GM12878 (cell line): ENCODE results near the gene MYH6. TPM values are rescaled to one million over a fixed set of nuclear protein-coding genes. Genes with fewer than 3 reads are reported as not detected.

Experiments
- ATAC-seq: fragments of 200-7000 bp; cut with Tn5 transposase; 3 replicates; pipeline ENCODE4 v1.9.1; 2020; ENCODE audit warnings: mild to moderate bottlenecking, moderate library complexity
- BruUV-seq: library from RNA; stranded (reverse); fragments of 400-500 nt; replicated peaks from 2 replicates; lab custom pipeline; 2021; lab: Mats Ljungman, UMichigan
- CTCF ChIA-PET: fragments of 300-600 bp; sonication (Branson Sonifier 250); formaldehyde crosslinking; extraction: SDS; loops from one replicate; lab custom pipeline; 2021; ENCODE audit warnings: inconsistent platforms; lab: Yijun Ruan, JAX
- POLR2A ChIA-PET: fragments of 350-600 bp; formaldehyde crosslinking; extraction: SDS; loops from one replicate; lab custom pipeline; 2021; ENCODE audit warnings: inconsistent platforms; lab: Charles Lee
- RAD21 ChIA-PET: fragments of 300-600 bp; sonication (Branson Sonifier 250); formaldehyde crosslinking; loops from one replicate; lab custom pipeline; 2023; ENCODE audit warnings: antibody characterized with exemption; ENCODE audit not compliant: unreplicated experiment; lab: Charles Lee
- SMC1A ChIA-PET: fragments of 300-600 bp; sonication (Branson Sonifier 250); formaldehyde crosslinking; loops from one replicate; lab custom pipeline; 2023; ENCODE audit not compliant: unreplicated experiment, uncharacterized antibody; lab: Charles Lee
- DNase-seq: peaks from one replicate; pipeline ENCODE4 v3.0.0-alpha.2; 2011; ENCODE audit warnings: low read depth, low spot score
- FAIRE-seq: peaks from 3 replicates; lab custom pipeline; 2011; peaks lifted over from hg19 to GRCh38; lab: Jason Lieb, UNC
- H2AFZ ChIP-seq: 2 replicates; pipeline ENCODE4 v1.6.0; 2011; ENCODE audit warnings: low read depth, low read length, control low read depth; ENCODE audit not compliant: control insufficient read depth
- H3K27ac ChIP-seq: 2 replicates; pipeline ENCODE4 v1.5.1; 2011; ENCODE audit warnings: control low read depth; ENCODE audit not compliant: control insufficient read depth, insufficient read depth
- H3K27me3 ChIP-seq, 2 experiments: replicated peaks in 1 of 2; 2 replicates each; pipeline versions ENCODE4 v1.6.0 to v1.6.1; 2011; ENCODE audit warnings: low read length in 1 of 2; ENCODE audit not compliant: control insufficient read depth in 2 of 2, insufficient read depth in 2 of 2
- H3K36me3 ChIP-seq, 2 experiments: 2 replicates each; pipeline ENCODE4 v1.5.1; 2011; ENCODE audit warnings: low read length in 1 of 2; ENCODE audit not compliant: control insufficient read depth in 2 of 2, insufficient read depth in 2 of 2
- H3K4me1 ChIP-seq: 2 replicates; pipeline ENCODE4 v1.6.1; 2011; ENCODE audit warnings: mild to moderate bottlenecking, low read length, moderate library complexity, mixed read lengths; ENCODE audit not compliant: control insufficient read depth, insufficient read depth
- H3K4me2 ChIP-seq: 2 replicates; pipeline ENCODE4 v1.6.0; 2011; ENCODE audit warnings: control low read depth; ENCODE audit not compliant: control insufficient read depth, insufficient read depth
- H3K4me3 ChIP-seq: fragments of 200-600 bp; sonication (generic); 2 replicates; pipeline ENCODE4 v1.5.1; 2016
- H3K79me2 ChIP-seq: 2 replicates; pipeline ENCODE4 v1.6.0; 2011; ENCODE audit warnings: low read length; ENCODE audit not compliant: control insufficient read depth, insufficient read depth
- H3K9ac ChIP-seq: 2 replicates; pipeline ENCODE4 v1.8.0; 2011; ENCODE audit warnings: low read length, control low read depth, mixed read lengths; ENCODE audit not compliant: control insufficient read depth, insufficient read depth
- H3K9me3 ChIP-seq: replicated peaks from 3 replicates; pipeline ENCODE4 v1.5.1; 2011; ENCODE audit warnings: mild to moderate bottlenecking, low read length; ENCODE audit not compliant: control insufficient read depth, insufficient read depth
- H4K20me1 ChIP-seq: 2 replicates; pipeline ENCODE4 v1.6.0; 2011; ENCODE audit not compliant: control insufficient read depth, insufficient read depth
- BACH1 ChIP-seq: fragments of 450-650 bp; IDR thresholded peaks from 2 replicates; pipeline ENCODE4 v1.6.1; 2017; ENCODE audit warnings: mild to moderate bottlenecking, borderline replicate concordance
- BCL3 ChIP-seq: IDR thresholded peaks from 2 replicates; pipeline ENCODE4 v1.6.1; 2011; ENCODE audit warnings: borderline replicate concordance, low read depth, mild to moderate bottlenecking, moderate library complexity, low read length; ENCODE audit not compliant: insufficient read depth, poor library complexity, severe bottlenecking
- CREB1 ChIP-seq: IDR thresholded peaks from 2 replicates; pipeline ENCODE4 v1.6.1; 2012; ENCODE audit warnings: low read depth, mild to moderate bottlenecking, inconsistent platforms
- EP300 ChIP-seq, 2 experiments: fragments of 150-350 bp in 1 of 2; IDR thresholded peaks; 2 replicates each; pipeline ENCODE4 v1.6.1; 2011 to 2012; ENCODE audit warnings: low read depth in 2 of 2, low read length in 2 of 2, borderline replicate concordance in 1 of 2, improper control_type of control experiment in 1 of 2, inconsistent platforms in 1 of 2; ENCODE audit not compliant: control insufficient read depth in 1 of 2
- FOXM1 ChIP-seq: IDR thresholded peaks from 2 replicates; pipeline ENCODE4 v1.6.1; 2012; ENCODE audit warnings: low read depth, mild to moderate bottlenecking, inconsistent platforms, low read length, moderate library complexity
- GABPA ChIP-seq: IDR thresholded peaks from 2 replicates; pipeline ENCODE4 v1.6.1; 2014; ENCODE audit warnings: antibody characterized with exemption, low read depth, mild to moderate bottlenecking, inconsistent platforms
- GATAD2B ChIP-seq: fragments of 450-650 bp; conservative IDR thresholded peaks from 2 replicates; pipeline ENCODE4 v1.6.1; 2017; ENCODE audit warnings: low read depth, mild to moderate bottlenecking, moderate library complexity
- IKZF1 ChIP-seq: fragments of 450-650 bp; conservative IDR thresholded peaks from 2 replicates; pipeline ENCODE4 v1.6.1; 2017; ENCODE audit warnings: antibody characterized with exemption, mild to moderate bottlenecking
- IKZF2 ChIP-seq, 2 experiments: fragments of 450-650 bp; IDR thresholded peaks; 2 replicates each; pipeline ENCODE4 v1.6.1; 2017; ENCODE audit warnings: mild to moderate bottlenecking in 2 of 2, moderate library complexity in 2 of 2
- IRF4 ChIP-seq: IDR thresholded peaks from 2 replicates; pipeline ENCODE4 v1.6.1; 2011; ENCODE audit warnings: low read depth, low read length
- NFIC ChIP-seq: IDR thresholded peaks from 2 replicates; pipeline ENCODE4 v1.6.1; 2012; ENCODE audit warnings: low read depth, mild to moderate bottlenecking, inconsistent platforms, low read length, moderate library complexity
- PAX8 ChIP-seq: fragments of 450-650 bp; IDR thresholded peaks from 2 replicates; pipeline ENCODE4 v1.6.1; 2017; ENCODE audit warnings: mild to moderate bottlenecking, moderate library complexity
- RAD21 ChIP-seq: IDR thresholded peaks from 2 replicates; pipeline ENCODE4 v1.6.1; 2011; ENCODE audit warnings: mild to moderate bottlenecking, low read depth, low read length, moderate library complexity; ENCODE audit not compliant: insufficient read depth
- RELA ChIP-seq: fragments of 450-650 bp; IDR thresholded peaks from 2 replicates; pipeline ENCODE4 v1.8.0; 2014; ENCODE audit warnings: borderline replicate concordance; ENCODE audit not compliant: partially characterized antibody
- SPI1 ChIP-seq: IDR thresholded peaks from 2 replicates; pipeline ENCODE4 v1.6.1; 2011; ENCODE audit warnings: low read depth, mild to moderate bottlenecking, low read length, moderate library complexity, borderline replicate concordance; ENCODE audit not compliant: insufficient read depth
- SRF ChIP-seq, 2 experiments: IDR thresholded peaks; 2 replicates each; pipeline ENCODE4 v1.6.1; 2011; ENCODE audit warnings: low read depth in 2 of 2, low read length in 2 of 2, mild to moderate bottlenecking in 1 of 2, moderate library complexity in 1 of 2
- TARDBP ChIP-seq: IDR thresholded peaks from 2 replicates; pipeline ENCODE4 v1.6.1; 2016; ENCODE audit warnings: borderline replicate concordance
- ZNF687 ChIP-seq: fragments of 450-650 bp; IDR thresholded peaks from 2 replicates; pipeline ENCODE4 v1.6.1; 2017; ENCODE audit warnings: mild to moderate bottlenecking, moderate library complexity
- WGBS: methylation state at CpG from one replicate; pipeline ENCODE4 v1.1.6; 2016; ENCODE audit warnings: low lambda C conversion rate; ENCODE audit not compliant: insufficient replicate concordance, insufficient coverage; ENCODE audit errors: missing lambda C conversion rate; 5-methylcytosine and 5-hydroxymethylcytosine counted together
- in situ Hi-C: fragments of 300-500 bp; cut with MboI; formaldehyde crosslinking; loops from 9 replicates; pipeline ENCODE4 v1.14.3; 2018; ENCODE audit warnings: mixed read lengths
- intact Hi-C: fragments of 100-400 bp; cut with micrococcal nuclease; formaldehyde crosslinking; loops from one replicate; pipeline ENCODE4 v1.14.2; 2022; ENCODE audit not compliant: unreplicated experiment
- polyA plus RNA-seq, 11 experiments: library from polyadenylated mRNA; depleted of rRNA in 4 of 11; unstranded in 6 of 11; stranded (reverse) in 5 of 11; fragments of >200 nt; fragmentation: Nextera tagmentation in 4 of 11; fragmentation: Illumina TruSeq in 1 of 11; extraction: Ambion mirVana in 4 of 11; extraction: Trizol in 1 of 11; gene quantifications; 1 replicate in 1 of 11; 2 replicates in 10 of 11; pipeline versions ENCODE4 v1.2.1 to v1.2.3, GENCODE V29; 2011 to 2016; ENCODE audit warnings: inconsistent platforms in 2 of 11, missing spikeins in 2 of 11, low read depth in 1 of 11
- total RNA-seq, 4 experiments: library from RNA; depleted of rRNA in 3 of 4; stranded (reverse); fragments of >200 nt in 3 of 4; fragmentation: Illumina TruSeq in 1 of 4; extraction: Trizol in 1 of 4; gene quantifications; 2 replicates each; pipeline versions ENCODE4 v1.2.1 to v1.2.3, GENCODE V29; 2013 to 2021

MYH6 gene
- total and polyA plus RNA-seq, 10 of the 15 experiments (the other 5 are each of a cell fraction or from before 2014, with no cell fraction given): 0.01 to 0.84 (median 0.05) TPM; not detected in 7

- Histone ChIP-seq H3K4me1 (no peaks in the 10 kb centered on the region), H3K27me3 (no peaks in the 10 kb centered on the region; a peak in 1 of 4 replicates), H3K36me3 (no peaks in the 10 kb centered on the region), H3K4me3 (no peak overlapping the region), H2AFZ (no peak overlapping the region), H4K20me1 (no peaks in the 10 kb centered on the region), H3K79me2 (no peaks in the 10 kb centered on the region), H3K9me3 (no peaks in the 10 kb centered on the region), H3K27ac (no peak overlapping the region), H3K4me2 (no peak overlapping the region), H3K9ac (no peak overlapping the region)
- ChIA-PET POLR2A (no interaction called here), RAD21 (interaction anchor here (0.7 to 2.3 kb wide), 11 partner anchors 51 to 394 kb away, joined by 3 to 9 read pairs (median 5); partner anchors contain the start of gene PABPN1), SMC1A (interaction anchor here (0.6 to 2.1 kb wide), 11 partner anchors 54 to 1686 kb away, joined by 3 to 14 read pairs (median 4); partner anchors contain the start of genes HOMEZ and PABPN1), CTCF (interaction anchor here (0.7 to 5.7 kb wide), 29 partner anchors 10 to 322 kb away, joined by 3 to 52 read pairs (median 4); partner anchors contain the start of gene C14orf119)
- intact Hi-C loops (loop anchor here (1.0 to 2.0 kb wide), 3 partner anchors 52 to 260 kb away; no protein-coding TSS in a partner anchor), in situ Hi-C loops (loop anchor here (5.0 kb wide), 1 partner anchor 118 kb away; no protein-coding TSS in a partner anchor)
- FAIRE-seq (no peak), DNase-seq (no peak), ATAC-seq (peak; percentile 23)
- 25% methylated on average over 16 of the region's 16 CpGs for WGBS
- no peak for TF ChIP-seq RELA
- TF ChIP-seq CREB1: no peak
- no peak for TF ChIP-seq IRF4
- no peak for TF ChIP-seq BCL3
- no peak for TF ChIP-seq GATAD2B
- TF ChIP-seq SRF (IDR thresholded peaks at IDR 0.05; ENCODE audit: low read depth in 2 of 2, low read length in 2 of 2): no peak
- no peak for TF ChIP-seq IKZF2 (IDR thresholded peaks at IDR 0.05)
- TF ChIP-seq IKZF1: no peak
- no peak for TF ChIP-seq RAD21
- no peak for TF ChIP-seq TARDBP
- no peak for TF ChIP-seq BACH1
- no peak for TF ChIP-seq NFIC
- TF ChIP-seq GABPA: no peak
- TF ChIP-seq SPI1: no peak
- no peak for TF ChIP-seq PAX8
- no peak for TF ChIP-seq EP300 (IDR thresholded peaks at IDR 0.05; ENCODE audit: borderline replicate concordance in 1 of 2, control insufficient read depth in 1 of 2, low read depth in 2 of 2, low read length in 2 of 2)
- TF ChIP-seq ZNF687: no peak
- no peak for TF ChIP-seq FOXM1
- no TSS peak for BruUV-seq
Measured at GRCh38 chr14:23380197-23380914, 27.7 kb downstream of the MYH6 start.
